ENCODE data around the gene PIK3CB.

GRCh38 chr3:138817695-138818094 is 17.0 kb downstream of the PIK3CB start:
- TF ChIP-seq CTCF (IDR thresholded peaks at IDR 0.05; ENCODE audit: low read length): no peak
- no peak for TF ChIP-seq EZH2 (IDR thresholded peaks at IDR 0.05; ENCODE audit: borderline replicate concordance, low read length)

All from OCI-LY1 (cell line).